ENCODE results near the gene TMPRSS7.

The TMPRSS7 gene

GRCh38 chr3:112101916-112102315, 67.4 kb downstream of the TMPRSS7 start:
- DNase-seq (ENCODE audit: low read depth in 2 of 2) = no peak

- DNase-seq (ENCODE audit: low read depth in 2 of 2) = no peak
Observed at GRCh38 chr3:112104774-112105173, 70.2 kb downstream of the TMPRSS7 start.

- no peak for DNase-seq (ENCODE audit: low read depth in 2 of 2)
Observed at GRCh38 chr3:112109322-112109721, 74.8 kb downstream of the TMPRSS7 start.

DNA sequence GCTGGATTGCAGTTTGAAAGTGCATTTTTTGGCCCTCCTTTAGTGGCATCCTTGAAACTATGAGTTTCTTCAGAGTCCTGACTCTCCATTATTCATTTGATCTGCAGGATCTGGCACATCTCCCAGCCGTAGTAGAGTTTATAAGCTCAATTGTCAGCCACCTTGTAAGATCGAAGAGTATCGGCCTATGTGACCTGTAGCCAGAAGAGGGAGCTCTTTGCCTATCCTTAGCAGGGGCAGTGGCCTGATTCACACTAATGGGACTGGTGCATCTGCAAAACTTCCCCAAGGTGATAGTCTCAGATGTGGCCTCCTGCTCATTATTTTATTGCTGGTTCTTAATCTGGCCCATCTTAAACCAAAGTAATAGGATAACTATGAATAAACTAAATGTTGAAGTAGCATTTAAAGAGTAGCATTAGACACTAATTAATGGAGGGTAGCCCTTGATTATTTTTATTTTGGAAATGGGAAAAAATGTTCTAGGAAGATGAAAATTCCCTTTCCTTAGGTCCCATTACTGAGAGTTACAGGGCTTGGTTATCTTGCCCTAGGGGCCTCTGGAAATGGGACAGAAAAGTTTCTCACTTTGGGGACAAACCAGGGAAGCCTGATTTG, 77.4 kb downstream of the TMPRSS7 start:
- peak in 1 of 2 donors; percentile 15 for DNase-seq (ENCODE audit: low read depth in 2 of 2)

GRCh38 chr3:112114576-112115160, 80.1 kb downstream of the TMPRSS7 start:
- DNase-seq (ENCODE audit: low read depth in 2 of 2) = no peak

GRCh38 chr3:112115161-112115739, 80.7 kb downstream of the TMPRSS7 start:
- DNase-seq (ENCODE audit: low read depth in 2 of 2) = no peak

- DNase-seq (ENCODE audit: low read depth in 2 of 2) = no peak
Observed at GRCh38 chr3:112115806-112116383, 81.4 kb downstream of the TMPRSS7 start.

- DNase-seq (ENCODE audit: low read depth in 2 of 2) = no peak
Observed at GRCh38 chr3:112116748-112117186, 82.2 kb downstream of the TMPRSS7 start.

GRCh38 chr3:112117415-112117814, 82.9 kb downstream of the TMPRSS7 start:
- DNase-seq (ENCODE audit: low read depth in 2 of 2) = no peak

- no peak for DNase-seq (ENCODE audit: low read depth in 2 of 2)
Observed at GRCh38 chr3:112117841-112118571, 83.5 kb downstream of the TMPRSS7 start.

DNA sequence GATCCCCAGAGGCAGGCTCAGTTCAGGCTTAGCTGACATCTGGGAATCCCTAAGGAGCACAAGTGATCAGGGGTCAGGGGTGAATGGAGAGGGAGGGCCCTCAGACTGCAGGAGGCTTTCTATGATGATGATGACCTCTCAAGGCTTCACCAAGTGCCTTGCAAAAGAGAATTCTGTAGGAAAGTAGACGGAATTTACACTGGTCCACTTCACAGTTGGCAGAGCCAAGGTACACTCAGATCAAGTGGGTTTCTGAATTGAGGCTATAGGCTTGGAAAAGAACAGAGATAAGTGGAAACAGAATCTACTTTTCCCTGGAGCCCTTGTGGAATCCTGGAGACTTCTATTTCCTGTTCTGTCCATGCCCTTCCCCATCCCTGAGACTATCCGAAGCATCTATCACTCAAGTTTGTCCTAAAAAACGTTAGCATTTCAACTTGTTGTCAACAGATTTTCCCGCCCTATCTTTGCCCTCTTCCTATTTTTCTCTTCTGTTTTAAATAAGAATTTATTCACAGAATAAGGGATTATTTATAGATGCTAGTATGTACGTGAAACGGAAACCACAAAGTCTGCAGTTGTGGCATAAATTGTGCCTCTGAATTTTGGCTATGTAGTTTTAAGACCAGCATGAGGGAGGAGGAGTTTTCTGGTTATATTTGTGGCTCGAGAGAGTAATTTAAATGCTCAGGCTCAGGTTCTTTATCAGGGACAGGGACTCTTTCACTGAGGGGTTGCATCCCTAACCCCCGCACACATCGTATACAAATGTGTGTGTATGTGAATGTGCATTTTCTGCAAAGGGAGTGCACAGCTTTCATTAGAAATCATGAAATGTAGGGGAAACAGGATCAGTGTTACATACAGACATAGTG, 85.7 kb downstream of the TMPRSS7 start:
- no peak for DNase-seq (ENCODE audit: low read depth in 2 of 2)

- DNase-seq (ENCODE audit: low read depth in 2 of 2) = no peak
Observed at GRCh38 chr3:112121577-112122547, 87.3 kb downstream of the TMPRSS7 start.

GRCh38 chr3:112122870-112123269, 88.3 kb downstream of the TMPRSS7 start:
- DNase-seq (ENCODE audit: low read depth in 2 of 2) = no peak

- DNase-seq (ENCODE audit: low read depth in 2 of 2) = no peak
Observed at GRCh38 chr3:112123548-112123947, 89.0 kb downstream of the TMPRSS7 start.

DNA sequence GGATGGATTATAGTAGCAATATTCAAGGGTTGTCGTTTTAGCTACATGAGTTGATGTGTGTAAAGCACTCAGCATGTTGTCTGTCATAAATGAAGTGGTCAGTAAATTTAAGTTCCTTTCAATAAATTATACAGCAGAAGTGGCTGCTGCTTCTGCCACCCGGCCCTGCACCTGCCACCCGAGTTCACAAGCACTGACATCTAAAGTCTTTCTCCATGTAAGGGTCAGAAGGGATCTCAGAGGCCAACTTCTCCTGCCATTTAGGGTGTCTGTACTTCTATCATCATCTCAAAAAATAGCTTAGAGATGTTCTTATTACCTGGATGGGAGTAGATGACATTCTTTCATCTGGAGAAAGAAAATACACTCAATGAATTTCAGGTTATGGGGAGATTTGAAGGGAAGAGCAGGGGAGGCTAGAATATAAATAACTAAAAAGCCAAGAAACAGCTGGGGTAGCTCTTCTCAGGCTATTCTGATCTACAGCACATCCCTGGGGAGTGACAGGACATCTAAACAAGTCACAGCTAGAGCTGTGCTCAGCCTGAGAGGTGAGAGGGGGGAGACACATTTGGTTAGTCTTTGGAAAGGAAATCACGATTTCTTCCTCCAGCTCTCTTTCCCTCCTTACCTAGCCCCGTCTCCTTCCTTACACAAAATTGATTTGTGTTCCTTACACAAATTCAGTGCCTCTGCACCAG, 90.5 kb downstream of the TMPRSS7 start:
- no peak for DNase-seq (ENCODE audit: low read depth in 2 of 2)

- no peak for DNase-seq (ENCODE audit: low read depth in 2 of 2)
Observed at GRCh38 chr3:112126511-112126911, 92.0 kb downstream of the TMPRSS7 start.

DNA sequence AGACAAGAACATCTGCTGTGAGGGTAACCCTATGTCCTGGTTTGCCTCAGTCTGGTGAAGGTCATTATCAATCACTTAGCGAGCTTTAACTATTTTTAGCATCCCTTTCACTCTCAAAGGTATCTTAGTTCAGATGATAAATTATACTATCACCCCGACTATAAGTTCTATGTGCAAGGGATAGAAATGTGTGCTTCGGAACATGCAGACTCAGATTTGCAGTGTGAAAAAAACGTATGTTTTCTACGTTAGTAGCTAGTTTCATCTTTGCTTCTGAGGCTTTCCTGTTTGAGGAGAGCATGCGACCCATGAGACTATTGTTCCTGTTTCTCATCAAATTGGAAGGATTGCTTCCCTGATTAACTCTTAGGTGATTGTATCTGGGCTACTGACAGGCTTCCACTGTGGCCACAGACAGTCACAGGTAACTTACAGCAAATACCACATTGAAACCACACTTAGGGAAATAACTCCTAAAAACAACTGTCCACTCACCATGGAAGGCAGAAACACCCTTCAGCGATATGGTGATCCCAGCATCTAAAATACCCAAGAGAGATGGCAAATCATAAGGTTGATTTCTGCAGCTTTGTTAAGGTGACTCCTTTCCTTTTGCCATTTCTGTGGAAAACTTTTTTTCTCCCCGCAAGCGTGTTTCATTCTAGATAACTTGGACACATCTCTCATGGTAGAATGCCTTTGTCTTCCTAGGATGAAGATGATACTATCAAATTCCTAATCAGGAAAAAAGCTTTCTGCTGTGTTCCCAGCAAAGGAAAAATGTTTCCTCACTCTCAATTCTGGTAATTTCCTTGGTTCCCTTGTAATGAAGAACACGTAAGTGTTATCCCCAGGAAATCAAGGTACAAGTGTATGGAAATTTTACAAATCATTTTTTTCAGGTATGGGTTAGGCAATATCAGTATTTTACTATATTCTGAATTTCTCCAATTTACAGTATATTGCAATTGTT, 93.3 kb downstream of the TMPRSS7 start:
- DNase-seq (ENCODE audit: low read depth in 2 of 2) = no peak

Data from stimulated activated CD8-positive, alpha-beta memory T cell treated with anti-CD3 and anti-CD28 coated beads, Interleukin-7, amount 100 ng/mL, for 1 hour (primary cell).